Keratinocyte (primary cell): ENCODE data around the gene TLDC2.

Source experiments
- CTCF ChIP-seq, 3 experiments: IDR thresholded peaks in 1 of 3; conservative IDR thresholded peaks in 1 of 3; optimal IDR thresholded peaks in 1 of 3; 2 replicates in 2 of 3; 3 replicates in 1 of 3; pipeline versions ENCODE3 to v1.5.1; 2011; ENCODE audit warnings: low read length in 3 of 3, mild to moderate bottlenecking in 3 of 3, moderate library complexity in 2 of 3, control low read depth in 1 of 3, inconsistent platforms in 1 of 3; ENCODE audit not compliant: insufficient read depth in 2 of 3; ENCODE audit errors: extremely low read depth in 1 of 3
- EZH2 ChIP-seq: IDR thresholded peaks from one replicate; pipeline ENCODE4 v1.6.1; 2012; ENCODE audit warnings: inconsistent platforms, mild to moderate bottlenecking, low read length, moderate library complexity

GRCh38 chr20:36904690-36905089 is 28.8 kb downstream of the TLDC2 start:
- TF ChIP-seq CTCF (optimal IDR thresholded peaks at IDR 0.05 in 1 of 3, IDR thresholded peaks at IDR 0.05 in 1 of 3, conservative IDR thresholded peaks at IDR 0.05 in 1 of 3; ENCODE audit: extremely low read depth in 1 of 3, insufficient read depth in 2 of 3, low read length in 3 of 3), result no peak
- TF ChIP-seq EZH2, result no peak
